Keratinocyte (primary cell): ENCODE measurements around the gene TSHZ2. TPM values are rescaled to one million over a fixed set of nuclear protein-coding genes. Genes with fewer than 3 reads are reported as not detected.

Experiments
- DNase-seq: peaks from one replicate; pipeline ENCODE4 v3.0.0-alpha.2; 2011; ENCODE audit warnings: low read depth, missing footprints, low spot score
- FAIRE-seq: peaks from 2 replicates; lab custom pipeline; 2011; peaks lifted over from hg19 to GRCh38; lab: Jason Lieb, UNC
- H2AFZ ChIP-seq: 2 replicates; pipeline ENCODE4 v1.6.0; 2012; ENCODE audit warnings: low read length, control low read depth, inconsistent platforms; ENCODE audit not compliant: control insufficient read depth
- H3K27ac ChIP-seq: 2 replicates; pipeline ENCODE4 v1.5.1; 2011; ENCODE audit warnings: low read length; ENCODE audit not compliant: control insufficient read depth, insufficient read depth
- H3K27me3 ChIP-seq: 3 replicates; pipeline ENCODE4 v1.6.0; 2011; ENCODE audit warnings: low read length; ENCODE audit not compliant: control insufficient read depth, insufficient read depth; ENCODE audit errors: extremely low read depth
- H3K36me3 ChIP-seq, 2 experiments: 2 replicates in 1 of 2; 3 replicates in 1 of 2; pipeline ENCODE4 v1.5.1; 2011; ENCODE audit warnings: low read length in 2 of 2, mild to moderate bottlenecking in 1 of 2; ENCODE audit not compliant: control insufficient read depth in 2 of 2, insufficient read depth in 2 of 2; ENCODE audit errors: extremely low read depth in 1 of 2
- H3K4me1 ChIP-seq: 3 replicates; pipeline ENCODE4 v1.5.1; 2011; ENCODE audit warnings: low read length; ENCODE audit not compliant: control insufficient read depth, insufficient read depth; ENCODE audit errors: extremely low read depth
- H3K4me2 ChIP-seq: 3 replicates; pipeline ENCODE4 v1.6.0; 2011; ENCODE audit warnings: low read depth, low read length; ENCODE audit not compliant: control insufficient read depth, insufficient read depth; ENCODE audit errors: extremely low read depth
- H3K4me3 ChIP-seq, 3 experiments: fragments of 200-600 bp in 1 of 3; sonication (generic) in 1 of 3; 2 replicates in 2 of 3; 3 replicates in 1 of 3; pipeline ENCODE4 v1.5.1; 2011 to 2016; ENCODE audit warnings: low read length in 3 of 3, mild to moderate bottlenecking in 3 of 3, control low read depth in 2 of 3, inconsistent platforms in 1 of 3, low read depth in 1 of 3, mixed read lengths in 1 of 3, mixed run types in 1 of 3, moderate library complexity in 1 of 3; ENCODE audit not compliant: control insufficient read depth in 2 of 3, insufficient read depth in 2 of 3; ENCODE audit errors: extremely low read depth in 1 of 3
- H3K79me2 ChIP-seq: 2 replicates; pipeline ENCODE4 v1.6.0; 2012; ENCODE audit warnings: low read length; ENCODE audit not compliant: control insufficient read depth, insufficient read depth
- H3K9ac ChIP-seq: 3 replicates; pipeline ENCODE4 v1.6.0; 2011; ENCODE audit warnings: low read length; ENCODE audit not compliant: control insufficient read depth, insufficient read depth; ENCODE audit errors: extremely low read depth
- H3K9me1 ChIP-seq: 3 replicates; pipeline ENCODE4 v1.6.0; 2011; ENCODE audit warnings: low read length; ENCODE audit not compliant: control insufficient read depth, insufficient read depth; ENCODE audit errors: extremely low read depth
- H3K9me3 ChIP-seq: 2 replicates; pipeline ENCODE4 v1.5.1; 2012; ENCODE audit warnings: low read depth, low read length; ENCODE audit not compliant: control insufficient read depth
- H4K20me1 ChIP-seq: 3 replicates; pipeline ENCODE4 v1.6.0; 2011; ENCODE audit warnings: low read length; ENCODE audit not compliant: control insufficient read depth, insufficient read depth; ENCODE audit errors: extremely low read depth
- EZH2 ChIP-seq: IDR thresholded peaks from one replicate; pipeline ENCODE4 v1.6.1; 2012; ENCODE audit warnings: inconsistent platforms, mild to moderate bottlenecking, low read length, moderate library complexity
- dilution Hi-C: fragments of 300-500 bp; cut with MboI; formaldehyde crosslinking; loops from one replicate; pipeline ENCODE4 v1.7.0; 2020; ENCODE audit warnings: low sequenced_read_pairs; ENCODE audit not compliant: extremely low pct_ligation_motif_present
- polyA plus RNA-seq, 5 experiments: library from polyadenylated mRNA; depleted of rRNA in 3 of 5; stranded (reverse) in 3 of 5; stranded (forward) in 1 of 5; unstranded in 1 of 5; fragments of >200 nt; gene quantifications; 1 replicate in 1 of 5; 2 replicates in 3 of 5; 3 replicates in 1 of 5; pipeline versions ENCODE4 v1.2.1 to v1.2.3, GENCODE V29; 2011 to 2012; ENCODE audit warnings: missing spikeins in 2 of 5, low read depth in 1 of 5, low replicate concordance in 1 of 5
- TF ChIP-seq, protein P1 (sequence below), 3 experiments: IDR thresholded peaks in 1 of 3; conservative IDR thresholded peaks in 1 of 3; optimal IDR thresholded peaks in 1 of 3; 2 replicates in 2 of 3; 3 replicates in 1 of 3; pipeline versions ENCODE3 to v1.5.1; 2011; ENCODE audit warnings: low read length in 3 of 3, mild to moderate bottlenecking in 3 of 3, moderate library complexity in 2 of 3, control low read depth in 1 of 3, inconsistent platforms in 1 of 3; ENCODE audit not compliant: insufficient read depth in 2 of 3; ENCODE audit errors: extremely low read depth in 1 of 3

The TSHZ2 gene
- polyA plus RNA-seq, 1 donor (not counting 4 experiments of a cell fraction or from before 2014, with no cell fraction given): 1.1 TPM

DNA sequence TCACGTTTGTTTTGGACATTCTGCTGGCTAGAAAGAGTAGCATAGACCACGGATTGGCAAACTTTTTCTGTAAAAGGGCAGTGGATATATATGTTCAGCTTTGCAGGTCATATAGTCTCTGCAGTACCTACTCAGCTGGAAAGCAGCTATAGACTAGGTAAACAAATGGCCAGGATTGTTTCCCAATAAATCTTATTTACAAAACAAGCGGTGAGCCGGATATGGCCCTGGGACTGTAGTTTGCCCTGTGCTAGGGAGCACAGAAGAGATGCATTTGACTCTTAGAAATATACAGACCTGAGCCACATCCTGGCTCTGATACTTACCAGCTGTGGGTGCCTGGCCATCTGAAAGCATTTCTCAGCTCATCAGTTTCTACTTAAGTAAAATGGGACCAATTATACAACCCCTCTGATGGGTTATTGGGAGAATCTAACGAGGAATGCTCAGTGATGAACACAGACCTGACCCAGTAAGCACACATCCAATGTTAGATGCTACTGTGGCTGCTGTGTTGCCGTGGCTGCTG lies 120.7 kb downstream of the TSHZ2 start:
- Histone ChIP-seq H3K79me2 (no peaks in the 10 kb centered on the region), H3K4me2 (no peak overlapping the region), H3K4me3 (no peak overlapping the region), H3K9ac (no peak overlapping the region), H3K9me3 (no peaks in the 10 kb centered on the region), H3K27me3 (no peaks in the 10 kb centered on the region), H3K36me3 (no peaks in the 10 kb centered on the region), H3K4me1 (no peaks in the 10 kb centered on the region), H3K9me1 (no peaks in the 10 kb centered on the region), H3K27ac (no peak overlapping the region), H2AFZ (no peak overlapping the region), H4K20me1 (no peaks in the 10 kb centered on the region)
- DNase-seq: no peak
- dilution Hi-C loops: no loop called here
- TF ChIP-seq EZH2: no peak
- TF ChIP-seq, protein P1, sequence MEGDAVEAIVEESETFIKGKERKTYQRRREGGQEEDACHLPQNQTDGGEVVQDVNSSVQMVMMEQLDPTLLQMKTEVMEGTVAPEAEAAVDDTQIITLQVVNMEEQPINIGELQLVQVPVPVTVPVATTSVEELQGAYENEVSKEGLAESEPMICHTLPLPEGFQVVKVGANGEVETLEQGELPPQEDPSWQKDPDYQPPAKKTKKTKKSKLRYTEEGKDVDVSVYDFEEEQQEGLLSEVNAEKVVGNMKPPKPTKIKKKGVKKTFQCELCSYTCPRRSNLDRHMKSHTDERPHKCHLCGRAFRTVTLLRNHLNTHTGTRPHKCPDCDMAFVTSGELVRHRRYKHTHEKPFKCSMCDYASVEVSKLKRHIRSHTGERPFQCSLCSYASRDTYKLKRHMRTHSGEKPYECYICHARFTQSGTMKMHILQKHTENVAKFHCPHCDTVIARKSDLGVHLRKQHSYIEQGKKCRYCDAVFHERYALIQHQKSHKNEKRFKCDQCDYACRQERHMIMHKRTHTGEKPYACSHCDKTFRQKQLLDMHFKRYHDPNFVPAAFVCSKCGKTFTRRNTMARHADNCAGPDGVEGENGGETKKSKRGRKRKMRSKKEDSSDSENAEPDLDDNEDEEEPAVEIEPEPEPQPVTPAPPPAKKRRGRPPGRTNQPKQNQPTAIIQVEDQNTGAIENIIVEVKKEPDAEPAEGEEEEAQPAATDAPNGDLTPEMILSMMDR (optimal IDR thresholded peaks at IDR 0.05 in 1 of 3, IDR thresholded peaks at IDR 0.05 in 1 of 3, conservative IDR thresholded peaks at IDR 0.05 in 1 of 3; ENCODE audit: extremely low read depth in 1 of 3, insufficient read depth in 2 of 3, low read length in 3 of 3): no peak
- FAIRE-seq: no peak

DNA sequence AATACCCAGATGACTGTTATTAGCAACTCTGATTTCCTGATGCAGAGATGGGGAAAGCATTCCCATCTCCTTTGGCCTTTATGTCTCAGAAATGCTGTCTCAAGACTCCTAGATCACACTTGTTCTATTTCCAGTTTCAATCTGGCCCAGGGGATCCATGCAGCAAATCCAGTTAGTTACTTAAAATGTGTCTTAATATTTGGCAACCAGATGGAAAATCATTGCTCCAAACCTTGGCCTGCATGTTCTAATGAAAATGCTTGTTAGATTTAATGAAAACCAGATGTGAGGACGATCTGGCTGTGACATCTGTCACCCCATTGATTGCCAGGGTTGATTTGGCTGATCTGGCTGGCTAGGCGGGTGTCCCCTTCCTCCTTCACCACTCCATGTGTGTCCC lies 125.2 kb downstream of the TSHZ2 start:
- Histone ChIP-seq H3K9me1 (no peaks in the 10 kb centered on the region), H3K27me3 (no peaks in the 10 kb centered on the region), H3K4me3 (no peak overlapping the region), H3K9me3 (no peaks in the 10 kb centered on the region), H3K36me3 (no peaks in the 10 kb centered on the region), H3K79me2 (no peaks in the 10 kb centered on the region), H3K9ac (no peak overlapping the region), H3K4me1 (no peaks in the 10 kb centered on the region), H3K4me2 (no peak overlapping the region), H2AFZ (no peak overlapping the region), H3K27ac (no peak overlapping the region), H4K20me1 (no peaks in the 10 kb centered on the region)
- dilution Hi-C loops: no loop called here
- no peak for FAIRE-seq
- DNase-seq: no peak
- TF ChIP-seq, protein P1 (optimal IDR thresholded peaks at IDR 0.05 in 1 of 3, IDR thresholded peaks at IDR 0.05 in 1 of 3, conservative IDR thresholded peaks at IDR 0.05 in 1 of 3; ENCODE audit: extremely low read depth in 1 of 3, insufficient read depth in 2 of 3, low read length in 3 of 3): no peak
- no peak for TF ChIP-seq EZH2
